Measurements from ENCODE around the gene PCDH15. TPM values are rescaled to one million over a fixed set of nuclear protein-coding genes. Genes with fewer than 3 reads are reported as not detected.

The PCDH15 gene
- total RNA-seq, 1 donor from 2014 or later: not detected

DNA sequence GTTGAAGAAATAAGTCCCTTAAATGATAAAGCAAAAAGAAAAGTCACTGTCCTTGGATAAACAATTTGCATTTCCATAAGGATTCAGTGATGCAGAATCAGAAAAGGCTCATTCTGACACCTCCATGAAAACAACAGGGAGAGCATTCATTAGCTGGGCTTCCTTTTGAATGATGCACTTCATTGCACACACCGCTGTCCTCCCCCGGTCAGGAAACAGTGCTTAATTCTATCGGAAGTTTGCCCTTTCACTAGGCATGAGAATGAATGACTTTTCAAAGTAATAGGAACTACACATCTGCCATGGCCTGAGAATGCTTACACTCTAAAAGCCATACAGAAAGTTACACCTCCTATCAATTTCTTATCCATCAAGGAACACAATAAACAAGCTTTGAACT is 4.2 kb downstream of the PCDH15 start:
- no peaks in the 10 kb centered on the region for H3K36me3 Mint-ChIP-seq (ENCODE audit: low read depth)
- DNase-seq: no peak
- H3K9me3 Mint-ChIP-seq: peaks cover 4% of the 10 kb centered on the region
- no peaks in the 10 kb centered on the region for H3K4me1 Mint-ChIP-seq
- no peak overlapping the region for H3K27ac Mint-ChIP-seq
- TF ChIP-seq, protein P1, sequence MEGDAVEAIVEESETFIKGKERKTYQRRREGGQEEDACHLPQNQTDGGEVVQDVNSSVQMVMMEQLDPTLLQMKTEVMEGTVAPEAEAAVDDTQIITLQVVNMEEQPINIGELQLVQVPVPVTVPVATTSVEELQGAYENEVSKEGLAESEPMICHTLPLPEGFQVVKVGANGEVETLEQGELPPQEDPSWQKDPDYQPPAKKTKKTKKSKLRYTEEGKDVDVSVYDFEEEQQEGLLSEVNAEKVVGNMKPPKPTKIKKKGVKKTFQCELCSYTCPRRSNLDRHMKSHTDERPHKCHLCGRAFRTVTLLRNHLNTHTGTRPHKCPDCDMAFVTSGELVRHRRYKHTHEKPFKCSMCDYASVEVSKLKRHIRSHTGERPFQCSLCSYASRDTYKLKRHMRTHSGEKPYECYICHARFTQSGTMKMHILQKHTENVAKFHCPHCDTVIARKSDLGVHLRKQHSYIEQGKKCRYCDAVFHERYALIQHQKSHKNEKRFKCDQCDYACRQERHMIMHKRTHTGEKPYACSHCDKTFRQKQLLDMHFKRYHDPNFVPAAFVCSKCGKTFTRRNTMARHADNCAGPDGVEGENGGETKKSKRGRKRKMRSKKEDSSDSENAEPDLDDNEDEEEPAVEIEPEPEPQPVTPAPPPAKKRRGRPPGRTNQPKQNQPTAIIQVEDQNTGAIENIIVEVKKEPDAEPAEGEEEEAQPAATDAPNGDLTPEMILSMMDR (IDR thresholded peaks at IDR 0.05): no peak
- no peaks in the 10 kb centered on the region for H3K27me3 Mint-ChIP-seq
- intact Hi-C loops (cut with micrococcal nuclease): no loop called here
- no peak overlapping the region for H3K4me3 Mint-ChIP-seq
- CTCF ChIA-PET: no interaction called here
- no peak for ATAC-seq (ENCODE audit: low read depth)
- POLR2A ChIA-PET: no interaction called here

DNA sequence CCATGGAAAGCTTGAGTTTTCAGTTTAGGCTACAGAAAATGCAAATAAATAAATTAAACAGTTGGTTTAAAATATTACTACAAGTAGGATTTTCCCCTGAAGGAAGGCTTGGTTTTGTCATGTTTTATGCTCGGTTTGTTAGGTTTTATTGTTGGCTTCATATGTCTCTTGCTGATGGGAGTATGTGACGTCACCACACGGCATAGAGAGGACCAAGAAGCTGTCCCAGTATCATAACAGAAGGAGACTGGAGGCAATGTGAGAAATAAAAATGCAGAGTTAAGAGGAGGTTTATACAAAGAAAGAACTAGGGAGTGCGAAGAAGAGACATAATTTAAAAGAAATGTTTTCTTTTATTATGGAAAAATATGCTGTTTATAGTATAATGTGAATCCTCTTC is 24.4 kb downstream of the PCDH15 start:
- TF ChIP-seq, protein P1 (IDR thresholded peaks at IDR 0.05): no peak
- no peaks in the 10 kb centered on the region for H3K27me3 Mint-ChIP-seq
- no peak overlapping the region for H3K4me3 Mint-ChIP-seq
- H3K9me3 Mint-ChIP-seq: peaks cover 4% of the 10 kb centered on the region
- no peak for ATAC-seq (ENCODE audit: low read depth)
- H3K36me3 Mint-ChIP-seq (ENCODE audit: low read depth): no peaks in the 10 kb centered on the region
- ChIA-PET CTCF (no interaction called here), POLR2A (no interaction called here)
- no peak for DNase-seq
- H3K27ac Mint-ChIP-seq: no peak overlapping the region
- intact Hi-C loops (cut with micrococcal nuclease): no loop called here
- H3K4me1 Mint-ChIP-seq: no peaks in the 10 kb centered on the region

DNA sequence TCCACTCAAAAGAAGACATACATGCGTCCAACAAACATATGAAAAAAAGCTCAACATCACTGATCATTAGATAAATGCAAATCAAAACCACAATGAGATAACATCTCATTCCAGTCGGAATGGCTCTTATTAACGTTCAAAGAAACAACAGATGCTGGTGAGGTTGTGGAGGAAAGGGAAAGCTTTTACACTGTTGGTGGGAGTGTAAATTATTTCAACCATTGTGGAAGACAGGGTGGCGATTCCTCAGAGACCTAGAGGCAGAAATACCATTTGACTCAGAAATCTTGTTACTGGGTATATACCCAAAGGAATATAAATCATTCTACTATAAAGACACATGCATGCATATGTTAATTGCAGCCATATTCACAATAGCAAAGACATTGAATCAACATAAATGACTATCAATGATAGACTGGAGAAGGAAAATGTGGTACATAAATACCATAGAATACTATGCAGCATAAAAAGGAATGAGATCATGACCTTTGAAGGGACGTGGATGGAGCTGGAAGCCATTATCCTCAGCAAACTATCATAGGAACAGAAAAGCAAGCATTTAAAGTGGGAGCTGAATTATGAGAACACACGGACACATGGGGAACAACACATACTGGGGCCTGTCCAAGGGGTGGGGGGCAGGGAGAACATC is 28.4 kb downstream of the PCDH15 start:
- no peak for ATAC-seq (ENCODE audit: low read depth)
- intact Hi-C loops (cut with micrococcal nuclease): no loop called here
- no peak overlapping the region for H3K4me3 Mint-ChIP-seq

DNA sequence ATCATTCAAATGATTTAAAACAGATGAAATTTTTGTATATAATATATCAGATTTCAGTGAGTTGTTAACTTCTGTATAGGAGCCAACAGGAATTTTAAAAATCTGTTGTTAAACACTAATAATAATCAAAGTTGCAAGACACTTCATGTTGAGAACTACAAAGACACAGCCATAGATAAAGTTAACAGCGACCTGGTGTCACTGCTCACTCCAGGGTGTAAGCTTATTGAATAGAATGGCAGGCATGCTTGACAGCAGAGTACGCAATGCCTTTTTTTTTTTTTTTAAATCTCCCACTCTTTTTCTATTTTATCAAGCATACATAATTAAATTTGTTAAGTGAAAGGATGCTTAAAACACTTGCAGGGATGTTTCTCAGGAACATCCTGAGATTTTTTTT is 32.0 kb downstream of the PCDH15 start:
- TF ChIP-seq, protein P1 (IDR thresholded peaks at IDR 0.05): no peak
- DNase-seq: no peak
- H3K27me3 Mint-ChIP-seq: no peaks in the 10 kb centered on the region
- H3K9me3 Mint-ChIP-seq: peaks cover 4% of the 10 kb centered on the region
- ChIA-PET CTCF (no interaction called here), POLR2A (no interaction called here)
- H3K36me3 Mint-ChIP-seq (ENCODE audit: low read depth): no peaks in the 10 kb centered on the region
- H3K4me1 Mint-ChIP-seq: no peaks in the 10 kb centered on the region
- intact Hi-C loops (cut with micrococcal nuclease): no loop called here
- H3K4me3 Mint-ChIP-seq: no peak overlapping the region
- H3K27ac Mint-ChIP-seq: no peak overlapping the region
- no peak for ATAC-seq (ENCODE audit: low read depth)

More for the DNA sequence above, 28.4 kb downstream of the PCDH15 start:
- Mint-ChIP-seq H3K9me3 (peaks cover 6% of the 10 kb centered on the region), H3K27me3 (no peaks in the 10 kb centered on the region), H3K27ac (no peak overlapping the region), H3K4me1 (no peaks in the 10 kb centered on the region), H3K36me3 (ENCODE audit: low read depth) (no peaks in the 10 kb centered on the region)
- DNase-seq: no peak
- ChIA-PET CTCF (no interaction called here), POLR2A (no interaction called here)
- TF ChIP-seq, protein P1 (IDR thresholded peaks at IDR 0.05): no peak

DNA sequence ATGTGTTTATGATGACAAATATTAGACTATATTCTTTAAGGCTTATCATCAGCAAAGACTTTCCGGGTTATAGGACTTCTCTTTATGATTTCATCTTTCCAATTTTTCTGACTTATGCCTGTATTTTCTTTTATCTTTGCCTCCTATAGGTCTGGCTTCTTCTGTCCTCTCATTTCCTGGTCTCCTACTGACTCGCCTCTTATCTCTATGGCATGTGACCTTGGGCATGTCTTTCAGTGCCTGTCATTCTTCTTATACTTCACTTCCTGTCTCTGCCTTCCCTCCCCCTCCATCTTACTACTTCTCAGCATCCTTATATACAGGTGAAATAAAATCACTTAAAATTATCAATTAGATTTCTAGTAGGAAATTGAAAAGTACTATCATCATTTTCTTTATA is 42.2 kb downstream of the PCDH15 start:
- POLR2A ChIA-PET: no interaction called here
- Mint-ChIP-seq H3K27ac (no peak overlapping the region), H3K4me1 (no peaks in the 10 kb centered on the region), H3K4me3 (no peak overlapping the region), H3K27me3 (no peaks in the 10 kb centered on the region), H3K9me3 (no peaks in the 10 kb centered on the region), H3K36me3 (ENCODE audit: low read depth) (no peaks in the 10 kb centered on the region)
- ATAC-seq (ENCODE audit: low read depth) (no peak), DNase-seq (no peak)
- intact Hi-C loops (cut with micrococcal nuclease): no loop called here
- TF ChIP-seq, protein P1 (IDR thresholded peaks at IDR 0.05): no peak
- CTCF ChIA-PET: no interaction called here
